IPS DF 4.7 (cell line): Measurements from ENCODE around the gene SOX11.
"Not testable (repeated sequence)": the region's sequence is repeated elsewhere in the genome, so short reads cannot be mapped to it uniquely, and the experiment has no call there.

Source experiments
- DNase-seq: peaks from one replicate; pipeline ENCODE4 v3.0.0-alpha.2; 2013; ENCODE audit warnings: low spot score; ENCODE audit errors: extremely low read depth

SOX11 gene

DNA sequence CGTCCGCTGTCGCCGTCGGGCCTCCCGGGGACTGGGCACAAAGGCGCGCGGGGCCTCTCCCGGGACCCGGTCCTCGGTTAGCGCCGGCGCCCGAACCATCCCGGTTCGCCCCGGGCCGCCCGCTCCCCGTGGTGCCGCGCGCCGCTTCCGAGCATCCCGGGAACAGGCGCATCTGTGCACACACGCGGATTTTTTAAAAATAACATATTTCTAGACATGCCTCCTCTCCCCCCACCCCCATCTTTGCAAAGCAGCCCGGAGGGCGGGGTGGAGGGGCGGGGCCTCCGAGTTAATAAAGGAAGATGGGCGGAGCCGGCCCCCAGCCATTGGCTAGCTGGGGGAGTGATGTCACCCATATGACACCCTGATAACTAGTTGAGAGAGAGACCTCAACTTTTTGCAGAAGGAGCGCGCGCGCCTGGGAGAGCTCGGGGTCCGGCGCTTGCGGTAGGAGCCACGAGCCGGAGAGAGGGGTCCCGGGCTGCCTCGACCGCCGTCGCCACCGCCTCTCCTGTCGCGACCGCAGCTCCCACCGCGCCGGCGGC lies at the start of gene SOX11:
TSS of gene SOX11 (plus strand) at position 400 of the 545 bp plus-strand sequence. CDS start 338 bp downstream, outside the sequence.
- DNase-seq, result no peak

DNA sequence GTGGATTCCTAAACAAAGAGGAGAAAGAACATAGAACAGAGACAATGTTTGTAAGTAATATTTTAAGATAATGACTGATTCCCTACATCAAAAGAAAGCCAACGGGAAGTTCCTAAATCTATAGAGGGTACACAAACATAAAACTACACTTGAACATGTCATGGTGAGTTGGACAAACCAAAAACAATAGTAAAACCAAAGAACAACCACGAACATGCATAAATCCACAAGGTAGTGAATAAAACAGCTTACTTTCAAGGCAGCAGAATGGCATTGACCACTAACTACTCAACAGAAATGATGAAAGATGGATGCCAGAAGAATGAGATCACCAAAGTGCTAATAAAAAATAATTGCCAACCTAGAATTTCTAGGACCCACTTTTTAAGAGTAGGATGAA lies 39.5 kb upstream of the SOX11 start:
- DNase-seq, result not testable (repeated sequence)

DNA sequence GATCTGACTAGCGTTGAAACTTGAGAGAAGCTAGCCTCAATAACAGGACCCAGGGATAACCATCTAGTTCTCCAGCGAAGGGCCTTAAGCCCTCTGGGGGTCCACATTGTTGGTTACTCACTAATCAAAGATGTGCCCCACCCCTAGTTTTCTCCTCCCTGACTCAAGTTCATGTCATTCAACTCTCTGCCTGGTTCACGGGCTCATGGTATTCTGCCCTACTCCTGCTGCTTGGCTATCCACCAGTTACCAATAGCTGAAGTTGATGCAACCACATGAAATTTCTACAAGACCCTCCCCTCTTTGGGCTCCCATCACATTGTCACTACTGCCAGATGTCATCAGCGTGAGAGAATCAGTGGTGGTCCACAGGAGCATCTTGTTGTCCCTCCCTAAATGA lies 38.4 kb upstream of the SOX11 start:
- not testable (repeated sequence) for DNase-seq

DNA sequence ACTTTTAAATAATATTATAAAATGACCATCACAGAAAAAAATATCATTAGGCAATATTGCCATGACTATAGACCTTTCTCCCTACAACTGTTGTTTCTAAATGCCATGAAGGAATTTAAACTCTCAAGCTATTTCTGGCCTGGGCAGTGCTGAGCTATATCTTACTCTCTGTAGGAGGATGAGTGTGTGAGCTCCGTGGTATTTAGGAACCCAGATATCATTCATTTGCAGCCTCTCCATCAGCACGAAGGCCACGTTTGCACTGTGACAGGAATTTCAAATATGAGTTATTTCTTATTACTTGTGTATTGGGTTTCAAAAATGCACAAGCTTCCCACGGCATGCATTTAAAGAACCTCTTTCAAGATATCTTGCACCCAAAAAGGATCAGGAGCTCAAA lies 35.0 kb upstream of the SOX11 start:
- no peak for DNase-seq

DNA sequence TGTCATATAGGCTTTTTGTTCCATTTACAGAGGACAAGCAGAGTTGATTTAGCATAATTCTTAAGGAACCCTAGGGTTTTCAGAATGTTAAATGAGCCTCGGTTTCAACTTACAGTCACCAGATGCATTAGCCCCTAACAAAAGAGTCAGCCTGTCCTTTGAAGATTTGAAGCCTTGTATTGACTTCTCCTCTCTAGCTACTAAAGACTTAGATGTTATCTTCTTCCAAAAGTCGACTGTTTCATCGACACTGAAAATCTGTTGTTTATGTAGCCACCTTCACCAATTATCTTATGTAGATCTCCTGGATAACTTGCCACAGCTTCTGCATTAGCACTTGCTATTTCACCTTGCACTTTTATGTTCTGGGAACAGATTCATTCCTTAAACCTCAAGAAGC lies 31.6 kb upstream of the SOX11 start:
- no peak for DNase-seq

DNA sequence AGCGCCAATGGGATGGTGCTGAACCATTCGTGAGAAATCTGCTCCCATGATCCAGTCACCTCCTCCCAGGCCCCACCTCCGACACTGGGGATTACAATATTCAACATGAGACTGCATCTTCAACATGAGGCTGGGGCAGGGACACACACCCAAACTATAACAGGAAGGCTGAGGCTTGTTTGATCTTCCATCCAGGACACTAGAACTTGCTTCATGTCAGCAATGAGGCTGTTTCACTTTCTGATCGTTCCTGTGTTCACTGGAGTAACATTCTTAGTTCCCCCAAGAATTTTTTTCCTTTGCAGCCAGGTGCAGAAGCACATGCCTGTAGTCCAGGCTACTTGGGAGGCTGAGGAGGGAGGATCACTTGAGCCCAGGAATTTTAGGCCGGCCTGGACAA lies 30.8 kb upstream of the SOX11 start:
- no peak for DNase-seq

- DNase-seq, result no peak
These were observed 27.9 kb upstream of the SOX11 start for GRCh38 chr2:5664278-5664681.

DNA sequence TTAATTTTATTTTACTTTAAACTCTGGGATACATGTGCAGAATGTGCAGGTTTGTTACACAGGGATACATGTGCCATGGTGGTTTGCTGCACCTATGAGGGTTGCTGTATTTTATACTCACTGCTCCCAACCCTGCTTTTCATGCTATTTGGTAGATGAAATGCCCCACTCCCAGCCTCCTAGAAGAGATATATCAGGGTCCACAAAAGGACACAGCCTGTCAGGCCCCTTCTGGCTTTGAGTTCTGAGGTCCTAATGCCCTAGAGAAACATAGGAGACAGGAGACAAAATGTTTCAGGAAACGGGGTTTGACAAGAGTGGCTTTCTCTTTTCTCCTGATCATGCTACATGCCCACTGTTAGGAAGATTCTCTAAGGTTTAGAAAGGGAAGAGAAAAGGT lies 27.1 kb upstream of the SOX11 start:
- DNase-seq, result no peak

DNA sequence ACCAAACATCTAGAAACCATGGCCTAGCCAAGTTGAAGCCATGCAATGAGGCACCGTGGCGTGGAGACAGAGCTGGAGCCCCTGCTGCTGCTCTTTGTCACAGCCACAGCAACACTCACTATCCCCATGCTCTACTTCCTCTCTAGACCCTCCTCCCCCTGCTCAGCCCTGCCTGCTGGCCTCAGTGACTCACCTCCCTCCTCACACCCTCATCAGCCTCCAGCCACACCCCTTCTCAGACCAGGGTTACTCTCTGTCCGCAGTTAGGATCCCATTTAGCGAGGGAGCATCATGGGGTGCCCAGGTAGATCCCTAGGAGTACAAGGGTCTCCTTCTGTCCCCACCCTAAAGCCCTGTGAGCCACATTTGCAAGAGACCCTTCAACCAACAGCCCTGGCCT lies 25.4 kb upstream of the SOX11 start:
- DNase-seq, result no peak

GRCh38 chr2:5667655-5668054 lies 24.5 kb upstream of the SOX11 start:
- not testable (repeated sequence) for DNase-seq

GRCh38 chr2:5668682-5669250 lies 23.4 kb upstream of the SOX11 start:
- DNase-seq, result no peak

GRCh38 chr2:5672749-5673144 lies 19.4 kb upstream of the SOX11 start:
- DNase-seq, result no peak

- no peak for DNase-seq
These were observed 18.8 kb upstream of the SOX11 start for GRCh38 chr2:5673145-5674025.

GRCh38 chr2:5674026-5674340 lies 18.2 kb upstream of the SOX11 start:
- DNase-seq, result no peak

- DNase-seq, result no peak
These were observed 15.1 kb upstream of the SOX11 start for GRCh38 chr2:5677133-5677532.

- DNase-seq, result no peak
These were observed 8.7 kb upstream of the SOX11 start for GRCh38 chr2:5683471-5683870.

GRCh38 chr2:5685225-5685624 lies 7.0 kb upstream of the SOX11 start:
- DNase-seq, result no peak

GRCh38 chr2:5686068-5686467 lies 6.1 kb upstream of the SOX11 start:
- no peak for DNase-seq

DNA sequence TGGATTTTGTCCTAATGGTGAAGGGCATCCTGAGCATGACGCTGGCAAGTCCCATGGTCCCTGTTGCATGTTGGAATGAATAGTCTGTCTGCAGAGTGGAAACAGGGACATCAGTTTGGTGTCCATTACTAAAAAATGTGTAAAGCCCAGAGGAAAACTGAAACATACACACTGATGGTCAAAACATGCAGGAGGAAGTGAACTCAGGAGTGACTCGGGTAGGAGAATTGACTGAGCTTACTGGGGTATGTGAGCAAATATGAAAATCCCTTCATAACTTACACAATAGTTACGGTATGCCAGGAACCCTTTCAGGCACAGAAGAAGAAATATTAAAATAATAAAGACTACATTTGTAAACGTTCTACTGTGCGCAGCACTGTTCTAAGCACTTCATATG lies 5.6 kb upstream of the SOX11 start:
- no peak for DNase-seq

- DNase-seq, result no peak
These were observed 2.4 kb upstream of the SOX11 start for GRCh38 chr2:5689750-5690149.

- DNase-seq, result no peak
These were observed 1.9 kb upstream of the SOX11 start for GRCh38 chr2:5690286-5690685.

DNA sequence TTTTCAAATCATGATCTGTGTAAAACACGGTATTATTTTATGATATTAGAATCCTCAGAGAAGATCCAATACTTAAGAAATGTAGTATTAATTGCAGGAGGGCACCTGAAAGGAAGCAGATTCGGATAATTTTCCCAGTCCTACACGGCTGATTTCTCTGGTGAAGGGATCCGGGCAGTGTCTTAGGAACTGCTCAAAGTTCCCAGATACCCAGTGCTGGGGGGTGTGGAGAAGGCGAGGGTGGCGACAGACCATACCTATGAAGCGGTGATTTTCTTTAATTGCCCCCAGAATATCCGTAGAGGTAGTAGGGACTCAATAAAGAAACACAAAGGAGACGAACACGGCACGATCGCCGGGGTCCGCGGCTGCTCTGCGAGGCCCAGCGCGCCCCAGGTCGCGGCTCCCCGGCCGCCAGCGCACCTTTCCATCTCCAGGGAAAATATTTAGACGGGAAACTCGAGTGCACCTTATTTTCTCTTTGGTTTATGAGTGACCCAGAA lies 1.4 kb upstream of the SOX11 start:
- DNase-seq, result no peak
